Breast epithelium (tissue), 3 donors: ENCODE results near the gene SELP.

ENCODE experiments used
- POLR2A ChIP-seq: fragments of 450-650 bp; IDR thresholded peaks from one replicate; pipeline ENCODE4 v1.6.1; 2016; ENCODE audit warnings: antibody characterized with exemption, mild to moderate bottlenecking, moderate library complexity
- POLR2AphosphoS5 ChIP-seq, 3 donors: sonication (generic); formaldehyde crosslinking; IDR thresholded peaks; one replicate each; pipeline ENCODE4 v1.6.1; 2017; ENCODE audit warnings: antibody characterized with exemption in 3 of 3

DNA sequence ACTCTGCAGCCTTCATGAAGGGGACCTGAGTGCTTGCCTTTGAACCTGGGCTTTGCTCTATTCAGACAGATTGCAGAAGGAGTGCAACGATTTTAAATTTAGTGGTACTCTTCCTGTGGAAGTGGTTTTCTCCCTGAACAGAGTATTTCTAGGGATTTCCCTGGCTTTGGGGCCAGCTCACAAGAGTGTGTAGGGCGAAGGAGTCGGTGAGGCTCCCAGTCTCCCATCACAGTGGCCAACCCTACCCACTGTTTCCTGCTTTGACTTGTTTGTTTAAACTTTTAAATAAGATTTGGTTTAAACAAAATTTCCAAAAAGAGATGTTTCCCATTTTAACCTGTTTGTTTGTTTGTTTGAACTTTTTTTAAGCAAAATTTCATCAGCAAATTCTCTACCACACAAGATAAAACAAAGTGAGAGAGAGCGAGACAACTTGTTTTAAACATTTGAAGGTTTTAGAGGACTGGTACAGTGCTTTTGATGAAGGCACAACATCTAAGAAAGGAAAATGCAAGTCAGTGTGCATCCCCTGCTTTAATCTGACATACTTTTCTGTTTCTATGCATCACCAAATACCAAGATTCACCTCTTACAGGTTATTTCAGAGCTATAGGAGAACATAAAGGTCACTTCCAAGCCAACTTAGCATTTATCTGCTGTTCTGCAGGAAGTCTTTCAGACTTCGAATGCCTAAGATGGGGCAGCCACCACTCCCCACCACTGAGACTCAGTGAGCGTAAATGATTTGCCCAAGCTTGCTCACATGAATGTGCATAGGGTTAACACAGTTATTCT is 6.6 kb downstream of the SELP start:
- TF ChIP-seq POLR2A (no peak), POLR2AphosphoS5 (IDR thresholded peaks at IDR 0.05) (no peak)
